SK-N-MC (cell line): ENCODE results near the gene IL17C.
"Not testable (repeated sequence)": the region's sequence is repeated elsewhere in the genome, so short reads cannot be mapped to it uniquely, and the experiment has no call there.

Experiments used
- DNase-seq: peaks from one replicate; pipeline ENCODE4 v3.0.0-alpha.2; 2011; ENCODE audit warnings: low read depth, low spot score
- H3K27ac ChIP-seq: fragments of 200-600 bp; sonication (generic); 2 replicates; pipeline ENCODE4 v1.5.1; 2016; ENCODE audit warnings: mixed run types
- H3K36me3 ChIP-seq: fragments of 200-600 bp; sonication (generic); 2 replicates; pipeline ENCODE4 v1.6.1; 2017; ENCODE audit warnings: antibody characterized with exemption, low read length, mixed read lengths; ENCODE audit not compliant: insufficient read depth
- H3K4me3 ChIP-seq: fragments of 200-600 bp; sonication (generic); 2 replicates; pipeline ENCODE4 v1.5.1; 2016
- H3K9ac ChIP-seq: fragments of 200-600 bp; sonication (generic); 2 replicates; pipeline ENCODE4 v1.8.0; 2017; ENCODE audit warnings: mixed run types, mixed read lengths; ENCODE audit not compliant: insufficient read length
- H3K9me3 ChIP-seq: fragments of 200-600 bp; sonication (generic); 2 replicates; pipeline ENCODE4 v1.6.1; 2017; ENCODE audit warnings: low read depth, mild to moderate bottlenecking, antibody characterized with exemption, low read length, moderate library complexity, mixed read lengths
- EZH2 ChIP-seq: fragments of 200-600 bp; sonication (generic); IDR thresholded peaks from one replicate; pipeline ENCODE4 v1.6.1; 2017; ENCODE audit warnings: antibody characterized with exemption
- FOXP2 ChIP-seq: optimal IDR thresholded peaks from 2 replicates; pipeline ENCODE3; 2011; ENCODE audit warnings: mild to moderate bottlenecking, moderate library complexity; ENCODE audit not compliant: insufficient read depth; ENCODE audit errors: extremely low read length, control extremely low read depth
- POLR2AphosphoS5 ChIP-seq: IDR thresholded peaks from 2 replicates; pipeline ENCODE4 v1.6.1; 2012; ENCODE audit warnings: mild to moderate bottlenecking, low read depth, low read length, borderline replicate concordance

Gene IL17C

DNA sequence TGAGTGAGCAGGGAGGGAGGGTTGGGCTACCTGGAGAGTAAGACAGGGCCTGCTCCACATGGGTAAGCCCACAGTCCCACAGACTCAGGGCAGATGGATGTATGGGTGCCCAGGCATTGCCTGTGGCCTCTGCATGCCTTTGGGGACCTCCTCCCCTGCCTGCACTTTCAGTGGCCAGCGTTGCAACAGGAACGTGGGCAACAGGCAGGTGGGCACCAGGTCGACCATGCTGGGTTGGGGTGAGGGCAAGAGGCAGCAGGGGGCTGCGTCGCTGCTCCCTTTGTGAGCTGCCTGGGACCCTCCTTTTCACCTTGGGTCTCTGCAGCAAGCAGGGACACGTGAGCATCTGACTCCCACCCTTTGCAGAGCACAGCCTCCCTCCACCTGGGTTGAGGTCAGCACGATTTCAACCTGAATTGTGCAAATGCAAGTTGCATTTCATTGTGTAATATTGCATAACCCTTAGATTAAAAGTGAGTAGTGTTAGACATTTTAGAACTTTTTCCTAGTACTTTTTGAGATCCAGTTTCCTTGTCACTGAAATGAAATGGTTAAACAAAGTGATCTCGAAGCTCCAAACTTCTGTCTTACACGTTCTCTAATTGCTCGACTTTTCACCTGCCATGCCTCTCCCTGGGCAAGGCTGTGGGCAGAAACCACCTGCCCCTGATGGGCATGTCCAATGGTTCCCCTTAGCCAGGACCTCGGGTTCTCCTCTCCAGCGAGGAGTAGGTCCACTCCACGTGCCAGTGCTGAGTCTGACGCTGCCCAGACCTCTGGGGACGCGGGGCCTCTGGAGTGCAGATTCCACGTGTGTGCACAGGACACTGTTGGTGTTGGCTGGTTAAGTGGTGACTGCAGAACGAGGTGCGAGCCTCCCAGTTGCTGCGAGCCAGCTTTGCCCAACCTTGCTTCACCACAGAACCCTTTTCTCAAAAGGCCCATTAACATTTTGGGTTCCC lies 32.9 kb upstream of the IL17C start:
- Histone ChIP-seq H3K27ac (no peak overlapping the region), H3K36me3 (peaks cover 5% of the 10 kb centered on the region; the same call in 1 of the 2 replicates), H3K9ac (no peak overlapping the region), H3K4me3 (no peak overlapping the region), H3K9me3 (no peaks in the 10 kb centered on the region)
- DNase-seq, result no peak
- TF ChIP-seq POLR2AphosphoS5 (no peak), EZH2 (no peak), FOXP2 (no peak)

GRCh38 chr16:88606148-88606757 lies 32.1 kb upstream of the IL17C start:
- no peak for DNase-seq
- Histone ChIP-seq H3K9me3 (no peaks in the 10 kb centered on the region), H3K27ac (no peak overlapping the region), H3K9ac (no peak overlapping the region), H3K4me3 (no peak overlapping the region), H3K36me3 (no peaks in the 10 kb centered on the region; the same call in 1 of the 2 replicates)
- TF ChIP-seq POLR2AphosphoS5 (no peak), EZH2 (no peak), FOXP2 (no peak)

DNA sequence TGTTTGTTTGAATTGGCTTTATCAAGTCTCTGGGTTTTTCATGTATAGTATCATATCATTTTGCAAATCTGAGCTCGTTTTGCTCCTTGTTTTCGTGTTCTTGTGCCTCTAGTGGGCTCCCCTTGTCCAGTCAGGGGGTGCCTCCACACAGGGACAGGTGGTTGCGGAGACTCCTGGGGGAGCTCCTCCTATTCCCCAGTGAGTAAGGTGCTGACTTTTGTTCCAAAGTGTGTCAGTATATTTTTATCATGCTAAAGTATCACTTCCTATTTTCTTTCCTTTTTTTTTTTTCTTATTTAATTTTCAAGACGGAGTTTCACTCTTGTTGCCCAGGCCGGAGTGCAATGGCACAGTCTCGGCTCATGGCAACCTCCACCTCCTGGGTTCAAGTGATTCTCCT lies 30.3 kb upstream of the IL17C start:
- DNase-seq, result no peak
- Histone ChIP-seq H3K9ac (no peak overlapping the region), H3K27ac (no peak overlapping the region), H3K36me3 (no peaks in the 10 kb centered on the region; the same call in 1 of the 2 replicates), H3K9me3 (no peaks in the 10 kb centered on the region), H3K4me3 (no peak overlapping the region)
- TF ChIP-seq FOXP2 (no peak), EZH2 (no peak), POLR2AphosphoS5 (no peak)

DNA sequence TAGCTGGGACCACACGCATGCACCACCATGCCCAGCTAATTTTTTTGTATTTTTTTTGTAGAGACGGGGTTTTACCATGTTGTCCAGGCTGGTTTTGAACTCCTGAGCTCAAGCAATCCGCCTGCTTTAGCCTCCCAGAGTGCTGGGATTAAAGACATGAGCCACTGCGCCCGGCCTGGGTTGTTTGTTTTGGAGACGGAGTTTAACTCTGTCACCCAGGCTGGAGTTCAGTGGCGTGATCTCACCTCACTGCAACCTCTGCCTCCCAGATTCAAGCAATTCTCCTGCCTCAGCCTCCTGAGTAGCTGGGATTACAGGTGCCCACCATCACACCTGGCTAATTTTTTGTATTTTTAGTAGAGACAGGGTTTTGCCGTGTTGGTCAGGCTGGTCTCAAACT lies 28.9 kb upstream of the IL17C start:
- H3K9ac ChIP-seq, H3K27ac ChIP-seq, DNase-seq, H3K36me3 ChIP-seq, H3K9me3 ChIP-seq, H3K4me3 ChIP-seq: not testable (repeated sequence)

- no peaks in the 10 kb centered on the region for H3K9me3 ChIP-seq
- no peaks in the 10 kb centered on the region; the same call in 1 of the 2 replicates for H3K36me3 ChIP-seq
- H3K4me3 ChIP-seq, result no peak overlapping the region
- H3K27ac ChIP-seq, result no peak overlapping the region
- no peak for DNase-seq
- H3K9ac ChIP-seq, result no peak overlapping the region
- TF ChIP-seq POLR2AphosphoS5, result no peak
- no peak for TF ChIP-seq FOXP2
- no peak for TF ChIP-seq EZH2
Observed at GRCh38 chr16:88610080-88610479, 28.3 kb upstream of the IL17C start.

GRCh38 chr16:88610909-88611812 lies 27.2 kb upstream of the IL17C start:
- Histone ChIP-seq H3K9me3 (no peaks in the 10 kb centered on the region), H3K27ac (no peak overlapping the region), H3K4me3 (no peak overlapping the region), H3K9ac (no peak overlapping the region), H3K36me3 (no peaks in the 10 kb centered on the region; the same call in 1 of the 2 replicates)
- TF ChIP-seq EZH2, result no peak
- TF ChIP-seq POLR2AphosphoS5, result no peak
- no peak for TF ChIP-seq FOXP2
- no peak for DNase-seq

GRCh38 chr16:88613293-88613692 lies 25.1 kb upstream of the IL17C start:
- Histone ChIP-seq H3K27ac (no peak overlapping the region), H3K9me3 (no peaks in the 10 kb centered on the region), H3K9ac (no peak overlapping the region), H3K4me3 (no peak overlapping the region), H3K36me3 (no peaks in the 10 kb centered on the region; the same call in 1 of the 2 replicates)
- TF ChIP-seq POLR2AphosphoS5, result no peak
- no peak for TF ChIP-seq FOXP2
- no peak for TF ChIP-seq EZH2
- no peak for DNase-seq

DNA sequence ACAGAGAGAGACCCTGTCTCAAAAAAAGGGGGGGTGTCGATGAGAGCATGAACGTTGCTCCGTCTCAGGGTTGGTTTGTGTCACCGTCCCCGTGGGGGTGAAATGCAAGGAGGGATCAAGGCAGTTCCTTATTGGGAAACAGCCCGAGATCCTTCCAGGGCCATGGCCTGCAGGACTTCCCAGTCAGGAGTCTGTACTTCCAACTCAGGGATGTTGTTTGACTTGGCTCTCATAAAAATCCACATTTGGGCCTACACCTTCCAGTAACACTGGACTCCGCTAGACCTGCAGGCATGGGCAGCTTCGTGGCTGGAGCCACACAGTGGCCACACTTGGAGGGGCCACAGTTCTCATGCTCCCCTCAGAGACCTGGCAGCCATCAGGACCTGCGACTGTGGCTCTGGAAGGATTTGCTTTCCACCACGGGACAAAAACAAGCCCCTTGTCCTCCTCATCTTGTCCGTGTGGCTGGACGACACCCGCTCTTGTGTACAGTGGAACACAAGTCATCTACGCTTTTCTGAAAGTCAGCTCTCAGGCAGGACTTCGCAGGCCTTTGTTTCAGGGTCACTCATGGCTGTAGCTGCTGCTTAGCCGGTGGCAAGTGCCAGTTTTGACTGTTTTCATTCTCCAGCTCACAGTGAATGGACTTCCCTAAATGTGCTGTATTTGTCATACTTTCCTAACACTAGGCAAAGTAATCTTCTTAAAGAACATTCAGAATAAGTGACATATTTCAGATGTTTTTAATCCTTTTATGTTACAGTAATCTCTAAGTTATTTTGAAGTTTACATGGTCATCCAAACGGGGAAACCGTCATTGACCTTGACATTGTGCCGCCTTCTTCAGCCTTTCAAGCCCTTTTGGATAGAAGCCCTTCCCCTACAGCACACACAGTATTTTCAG lies 24.2 kb upstream of the IL17C start:
- H3K27ac ChIP-seq, result no peak overlapping the region

More for the DNA sequence above, 24.2 kb upstream of the IL17C start:
- Histone ChIP-seq H3K4me3 (no peak overlapping the region), H3K9ac (no peak overlapping the region), H3K36me3 (no peaks in the 10 kb centered on the region; the same call in 1 of the 2 replicates), H3K9me3 (no peaks in the 10 kb centered on the region)
- DNase-seq, result no peak
- TF ChIP-seq FOXP2 (no peak), POLR2AphosphoS5 (no peak), EZH2 (no peak)
